ENCODE data around the gene DHX9.

DHX9 gene

GRCh38 chr1:182875889-182876288 is 36.7 kb downstream of the DHX9 start:
- no peak overlapping the region for H2BK5ac ChIP-seq (ENCODE audit: low read depth, low read length, poor library complexity)
- H2AFZ ChIP-seq (ENCODE audit: insufficient read depth, low read length, poor library complexity): no peak overlapping the region
- no peaks in the 10 kb centered on the region for H3K4me1 ChIP-seq (ENCODE audit: control insufficient read depth in 1 of 2, insufficient read depth in 2 of 2, low read length in 2 of 2)
- H3K4ac ChIP-seq (ENCODE audit: low read depth, low read length): no peak overlapping the region
- H3K9me3 ChIP-seq (ENCODE audit: insufficient read depth, low read depth, low read length): no peaks in the 10 kb centered on the region
- no peak overlapping the region for H3K9ac ChIP-seq (ENCODE audit: low read length)
- H3K23ac ChIP-seq (ENCODE audit: low read length): no peak overlapping the region
- H3K79me1 ChIP-seq (ENCODE audit: low read length): no peaks in the 10 kb centered on the region
- no peak overlapping the region for H4K91ac ChIP-seq (ENCODE audit: low read depth, low read length)
- peaks cover 16 to 50% of the 10 kb centered on the region in 2 experiments for H3K36me3 ChIP-seq (ENCODE audit: control insufficient read depth in 1 of 2, insufficient read depth in 2 of 2, low read length in 2 of 2)
- no peak overlapping the region for H3K14ac ChIP-seq (ENCODE audit: low read length)
- H4K8ac ChIP-seq (ENCODE audit: low read depth, low read length): no peak overlapping the region
- no peak overlapping the region for H3K27ac ChIP-seq (ENCODE audit: low read depth, low read length)
- peaks cover 2% of the 10 kb centered on the region for H3K79me2 ChIP-seq (ENCODE audit: control insufficient read depth, insufficient read depth, low read length, poor library complexity)
- H4K12ac ChIP-seq (ENCODE audit: low read depth, low read length): no peak overlapping the region
- no peaks in the 10 kb centered on the region for H3K27me3 ChIP-seq (ENCODE audit: insufficient read depth, low read length)
- H3K18ac ChIP-seq (ENCODE audit: low read length): no peak overlapping the region
- no peak overlapping the region for H3K4me3 ChIP-seq (ENCODE audit: low read depth, low read length)
- H2BK120ac ChIP-seq (ENCODE audit: insufficient read depth, low read length, poor library complexity): no peak overlapping the region
- no peak overlapping the region for H2BK12ac ChIP-seq (ENCODE audit: low read length)
- no peak overlapping the region for H2AK5ac ChIP-seq (ENCODE audit: low read length)
- no peak for DNase-seq
- no CpG with 5 or more reads among the region's 2 CpGs for WGBS (ENCODE audit: extremely low coverage, insufficient coverage, insufficient read length)
- no peak overlapping the region for H3K4me2 ChIP-seq (ENCODE audit: low read length)

GRCh38 chr1:182877331-182877730 is 38.2 kb downstream of the DHX9 start:
- H3K79me1 ChIP-seq (ENCODE audit: low read length): no peaks in the 10 kb centered on the region
- no peak overlapping the region for H3K4me3 ChIP-seq (ENCODE audit: low read depth, low read length)
- H3K4me1 ChIP-seq (ENCODE audit: control insufficient read depth in 1 of 2, insufficient read depth in 2 of 2, low read length in 2 of 2): no peaks in the 10 kb centered on the region
- no peak overlapping the region for H2BK12ac ChIP-seq (ENCODE audit: low read length)
- H3K27ac ChIP-seq (ENCODE audit: low read depth, low read length): no peak overlapping the region
- no peak overlapping the region for H4K91ac ChIP-seq (ENCODE audit: low read depth, low read length)
- peaks cover 14 to 52% of the 10 kb centered on the region in 2 experiments for H3K36me3 ChIP-seq (ENCODE audit: control insufficient read depth in 1 of 2, insufficient read depth in 2 of 2, low read length in 2 of 2)
- DNase-seq: no peak
- H3K23ac ChIP-seq (ENCODE audit: low read length): no peak overlapping the region
- H3K27me3 ChIP-seq (ENCODE audit: insufficient read depth, low read length): no peaks in the 10 kb centered on the region
- H3K14ac ChIP-seq (ENCODE audit: low read length): no peak overlapping the region
- H2AK5ac ChIP-seq (ENCODE audit: low read length): no peak overlapping the region
- no peaks in the 10 kb centered on the region for H3K9me3 ChIP-seq (ENCODE audit: insufficient read depth, low read depth, low read length)
- no peak overlapping the region for H2BK120ac ChIP-seq (ENCODE audit: insufficient read depth, low read length, poor library complexity)
- H3K4me2 ChIP-seq (ENCODE audit: low read length): no peak overlapping the region
- H4K12ac ChIP-seq (ENCODE audit: low read depth, low read length): no peak overlapping the region
- H4K8ac ChIP-seq (ENCODE audit: low read depth, low read length): no peak overlapping the region
- H2BK5ac ChIP-seq (ENCODE audit: low read depth, low read length, poor library complexity): no peak overlapping the region
- no peak overlapping the region for H3K9ac ChIP-seq (ENCODE audit: low read length)
- peaks cover 2% of the 10 kb centered on the region for H3K79me2 ChIP-seq (ENCODE audit: control insufficient read depth, insufficient read depth, low read length, poor library complexity)
- no peak overlapping the region for H3K18ac ChIP-seq (ENCODE audit: low read length)
- H2AFZ ChIP-seq (ENCODE audit: insufficient read depth, low read length, poor library complexity): no peak overlapping the region
- H3K4ac ChIP-seq (ENCODE audit: low read depth, low read length): no peak overlapping the region

- no peak overlapping the region for H4K91ac ChIP-seq (ENCODE audit: low read depth, low read length)
- H3K4me3 ChIP-seq (ENCODE audit: low read depth, low read length): no peak overlapping the region
- no peak overlapping the region for H2BK120ac ChIP-seq (ENCODE audit: insufficient read depth, low read length, poor library complexity)
- H3K27ac ChIP-seq (ENCODE audit: low read depth, low read length): no peak overlapping the region
- DNase-seq: no peak
- no peak overlapping the region for H3K23ac ChIP-seq (ENCODE audit: low read length)
- no peak overlapping the region for H2BK12ac ChIP-seq (ENCODE audit: low read length)
- H3K27me3 ChIP-seq (ENCODE audit: insufficient read depth, low read length): no peaks in the 10 kb centered on the region
- H2AK5ac ChIP-seq (ENCODE audit: low read length): no peak overlapping the region
- H2AFZ ChIP-seq (ENCODE audit: insufficient read depth, low read length, poor library complexity): no peak overlapping the region
- no peaks in the 10 kb centered on the region for H3K79me1 ChIP-seq (ENCODE audit: low read length)
- H3K18ac ChIP-seq (ENCODE audit: low read length): no peak overlapping the region
- H3K4me1 ChIP-seq (ENCODE audit: control insufficient read depth in 1 of 2, insufficient read depth in 2 of 2, low read length in 2 of 2): no peaks in the 10 kb centered on the region
- no peak overlapping the region for H3K14ac ChIP-seq (ENCODE audit: low read length)
- no peak overlapping the region for H3K9ac ChIP-seq (ENCODE audit: low read length)
- no peaks in the 10 kb centered on the region for H3K9me3 ChIP-seq (ENCODE audit: insufficient read depth, low read depth, low read length)
- no peak overlapping the region for H2BK5ac ChIP-seq (ENCODE audit: low read depth, low read length, poor library complexity)
- H3K4me2 ChIP-seq (ENCODE audit: low read length): no peak overlapping the region
- H3K4ac ChIP-seq (ENCODE audit: low read depth, low read length): no peak overlapping the region
- no peak overlapping the region for H4K12ac ChIP-seq (ENCODE audit: low read depth, low read length)
- WGBS (ENCODE audit: extremely low coverage, insufficient coverage, insufficient read length): no CpG with 5 or more reads among the region's 7 CpGs
- no peak overlapping the region for H4K8ac ChIP-seq (ENCODE audit: low read depth, low read length)
- H3K79me2 ChIP-seq (ENCODE audit: control insufficient read depth, insufficient read depth, low read length, poor library complexity): peaks cover 2% of the 10 kb centered on the region
- peaks cover 15 to 53% of the 10 kb centered on the region in 2 experiments for H3K36me3 ChIP-seq (ENCODE audit: control insufficient read depth in 1 of 2, insufficient read depth in 2 of 2, low read length in 2 of 2)
Measured at GRCh38 chr1:182877842-182878241, 38.7 kb downstream of the DHX9 start.

GRCh38 chr1:182884872-182885271 is 45.7 kb downstream of the DHX9 start:
- H3K79me1 ChIP-seq (ENCODE audit: low read length): no peaks in the 10 kb centered on the region
- no peaks in the 10 kb centered on the region for H3K27me3 ChIP-seq (ENCODE audit: insufficient read depth, low read length)
- H2AK5ac ChIP-seq (ENCODE audit: low read length): no peak overlapping the region
- no peak overlapping the region for H4K12ac ChIP-seq (ENCODE audit: low read depth, low read length)
- no peak overlapping the region for H4K91ac ChIP-seq (ENCODE audit: low read depth, low read length)
- no peak overlapping the region for H3K4me2 ChIP-seq (ENCODE audit: low read length)
- H3K4ac ChIP-seq (ENCODE audit: low read depth, low read length): no peak overlapping the region
- H3K36me3 ChIP-seq (ENCODE audit: control insufficient read depth in 1 of 2, insufficient read depth in 2 of 2, low read length in 2 of 2): peaks cover 18 to 49% of the 10 kb centered on the region in 2 experiments
- no peak overlapping the region for H2BK5ac ChIP-seq (ENCODE audit: low read depth, low read length, poor library complexity)
- H3K4me3 ChIP-seq (ENCODE audit: low read depth, low read length): no peak overlapping the region
- H3K9me3 ChIP-seq (ENCODE audit: insufficient read depth, low read depth, low read length): no peaks in the 10 kb centered on the region
- DNase-seq: no peak
- no peak overlapping the region for H2BK120ac ChIP-seq (ENCODE audit: insufficient read depth, low read length, poor library complexity)
- no peak overlapping the region for H3K18ac ChIP-seq (ENCODE audit: low read length)
- no peak overlapping the region for H2AFZ ChIP-seq (ENCODE audit: insufficient read depth, low read length, poor library complexity)
- H3K4me1 ChIP-seq (ENCODE audit: control insufficient read depth in 1 of 2, insufficient read depth in 2 of 2, low read length in 2 of 2): no peaks in the 10 kb centered on the region
- H3K79me2 ChIP-seq (ENCODE audit: control insufficient read depth, insufficient read depth, low read length, poor library complexity): no peaks in the 10 kb centered on the region
- H3K27ac ChIP-seq (ENCODE audit: low read depth, low read length): no peak overlapping the region
- H3K23ac ChIP-seq (ENCODE audit: low read length): no peak overlapping the region
- no peak overlapping the region for H3K9ac ChIP-seq (ENCODE audit: low read length)
- H2BK12ac ChIP-seq (ENCODE audit: low read length): no peak overlapping the region
- H4K8ac ChIP-seq (ENCODE audit: low read depth, low read length): no peak overlapping the region
- no peak overlapping the region for H3K14ac ChIP-seq (ENCODE audit: low read length)
